Middle frontal gyrus (tissue), 1 donor: ENCODE results near the gene NSD1.

Experiments used
- DNase-seq: peaks from one replicate; pipeline ENCODE4 v3.0.0-alpha.2; 2015; ENCODE audit warnings: low spot score; ENCODE audit errors: extremely low spot score

NSD1 gene

DNA sequence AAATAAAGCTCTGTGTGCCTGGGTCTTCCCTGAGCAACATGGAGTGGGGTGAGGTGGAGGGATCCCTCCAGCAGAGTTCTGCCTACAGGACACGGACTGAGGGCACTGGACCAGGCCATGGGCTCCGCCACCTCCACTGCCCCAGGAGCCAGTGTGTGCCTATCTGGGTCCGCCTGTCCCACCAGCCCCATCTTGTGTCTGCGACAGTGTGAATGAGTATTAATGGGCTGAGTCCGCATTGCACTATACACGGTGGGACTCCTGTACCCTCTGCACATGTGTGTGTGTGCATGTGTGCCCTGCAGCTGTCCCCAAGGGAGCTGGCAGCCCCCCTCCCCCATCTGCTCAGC, 35.5 kb upstream of the NSD1 start:
- no peak for DNase-seq

DNA sequence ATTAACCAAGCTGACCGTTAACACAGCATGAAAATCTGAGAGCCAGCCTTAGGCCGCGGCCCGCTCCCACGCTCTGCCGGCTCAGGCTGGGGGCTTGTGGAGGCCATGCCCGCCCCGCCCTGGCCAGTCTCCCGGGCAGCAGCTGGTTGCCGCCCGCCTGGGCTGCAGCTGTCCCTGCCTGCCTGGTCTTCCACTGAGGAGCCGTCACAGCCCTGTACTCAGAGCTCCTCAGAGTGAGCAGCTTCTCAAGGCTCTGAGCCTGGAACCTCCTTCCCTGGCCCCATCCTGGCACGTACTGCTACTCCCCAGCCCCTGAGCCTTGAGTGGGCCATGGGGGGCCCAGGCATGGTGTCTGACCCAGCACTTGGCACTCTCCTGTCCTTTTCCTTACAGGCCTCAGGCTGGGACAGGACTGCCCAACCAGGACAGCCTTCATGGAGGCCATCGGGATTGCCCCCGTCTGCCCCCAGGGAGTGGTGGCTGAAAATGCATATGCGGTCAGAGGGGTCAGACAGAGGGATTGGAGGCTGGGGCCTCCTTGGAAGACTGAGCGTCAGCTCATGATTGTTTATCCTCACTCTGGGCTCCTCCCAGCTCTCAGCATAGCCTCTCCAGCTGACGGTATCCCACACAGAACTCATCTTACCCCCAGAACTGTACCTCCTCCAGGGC, 35.0 kb upstream of the NSD1 start:
- no peak for DNase-seq

DNA sequence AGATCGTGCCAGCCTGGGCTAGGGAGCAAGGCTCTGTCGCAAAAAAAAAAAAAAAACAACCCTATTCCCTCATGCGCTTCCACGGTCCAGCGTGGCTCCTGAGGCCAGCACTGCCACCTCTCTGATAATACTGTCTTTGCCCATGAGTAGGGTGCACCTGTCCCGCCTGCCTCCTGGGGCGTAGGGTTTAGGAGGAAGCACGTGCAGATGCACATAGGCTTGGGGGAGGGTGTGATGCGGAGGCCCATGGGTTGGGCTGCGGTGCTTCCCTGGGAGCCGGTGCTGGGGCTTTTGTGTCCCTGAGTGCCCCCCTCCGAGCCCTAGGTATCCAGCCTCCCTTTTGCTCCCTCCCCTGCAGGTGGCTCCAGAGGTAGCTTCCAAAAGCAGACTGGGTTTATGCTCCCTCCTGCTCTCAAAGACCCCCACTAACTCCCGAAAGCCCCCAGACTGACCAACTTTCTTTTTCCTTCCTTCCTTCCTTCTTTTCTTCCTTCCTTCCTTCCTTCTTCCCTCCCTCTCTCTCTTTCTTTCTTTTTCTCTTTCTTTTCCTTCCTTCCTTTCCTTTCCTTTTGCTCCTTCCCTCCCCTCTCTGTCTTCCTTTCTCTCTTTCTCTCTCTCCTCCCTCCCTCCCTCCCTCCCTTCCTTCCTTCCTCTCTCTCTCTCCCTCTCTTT, 34.0 kb upstream of the NSD1 start:
- no peak for DNase-seq

DNA sequence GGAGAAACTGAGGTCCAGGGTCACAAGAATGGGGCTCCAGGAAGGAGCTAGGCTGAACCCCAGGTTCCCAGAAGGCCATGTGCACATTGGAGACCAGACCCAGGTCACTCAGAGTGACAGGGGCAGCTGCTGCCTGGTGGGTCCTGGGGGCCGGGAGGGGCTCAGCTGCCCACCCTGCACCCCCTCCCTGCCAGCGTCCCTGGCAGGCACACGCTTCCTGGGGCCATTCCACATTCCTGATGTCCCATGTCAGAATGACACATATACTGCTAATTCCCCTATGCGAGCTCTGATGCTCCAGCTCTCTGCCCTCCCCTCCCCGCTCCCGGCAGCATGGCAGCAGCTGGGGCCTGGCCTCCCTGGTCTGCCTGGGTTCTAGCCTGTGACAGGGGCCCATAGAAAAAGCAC, 32.9 kb upstream of the NSD1 start:
- no peak for DNase-seq

DNA sequence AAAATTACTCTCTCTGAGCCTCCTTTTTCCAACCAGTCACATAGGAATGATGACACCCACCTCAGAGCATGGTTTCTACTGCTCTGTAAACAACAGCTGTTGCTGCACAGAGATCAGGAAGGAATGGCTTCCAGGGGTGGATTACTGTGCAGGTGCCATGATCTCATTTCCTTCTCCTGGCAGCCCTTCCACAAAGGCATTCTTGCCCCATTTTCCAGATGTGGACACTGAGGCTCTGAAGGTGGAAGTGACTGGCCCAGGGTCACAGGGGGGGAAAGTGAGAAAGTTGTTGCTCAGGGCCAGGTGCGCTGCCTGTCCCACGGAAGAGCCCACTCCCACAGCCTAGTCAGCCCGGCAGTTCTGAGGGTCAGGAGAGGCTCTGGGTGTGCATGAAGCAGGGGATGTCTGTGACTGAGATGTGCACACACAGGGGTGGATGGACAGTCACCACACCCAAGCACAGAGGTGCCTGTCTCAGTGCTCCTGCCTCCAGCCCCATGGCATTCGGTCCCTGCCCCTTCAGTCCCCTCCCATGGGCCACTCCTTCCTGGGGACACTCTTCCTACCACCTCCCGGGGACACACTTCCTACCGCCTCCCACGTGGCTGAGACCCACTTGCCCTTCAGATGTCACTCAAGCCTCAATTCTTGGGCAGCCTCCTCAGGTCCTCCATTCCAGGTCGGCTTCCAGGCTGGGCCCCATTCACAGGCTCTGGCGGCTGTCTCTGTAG, 29.9 kb upstream of the NSD1 start:
- DNase-seq: no peak

DNA sequence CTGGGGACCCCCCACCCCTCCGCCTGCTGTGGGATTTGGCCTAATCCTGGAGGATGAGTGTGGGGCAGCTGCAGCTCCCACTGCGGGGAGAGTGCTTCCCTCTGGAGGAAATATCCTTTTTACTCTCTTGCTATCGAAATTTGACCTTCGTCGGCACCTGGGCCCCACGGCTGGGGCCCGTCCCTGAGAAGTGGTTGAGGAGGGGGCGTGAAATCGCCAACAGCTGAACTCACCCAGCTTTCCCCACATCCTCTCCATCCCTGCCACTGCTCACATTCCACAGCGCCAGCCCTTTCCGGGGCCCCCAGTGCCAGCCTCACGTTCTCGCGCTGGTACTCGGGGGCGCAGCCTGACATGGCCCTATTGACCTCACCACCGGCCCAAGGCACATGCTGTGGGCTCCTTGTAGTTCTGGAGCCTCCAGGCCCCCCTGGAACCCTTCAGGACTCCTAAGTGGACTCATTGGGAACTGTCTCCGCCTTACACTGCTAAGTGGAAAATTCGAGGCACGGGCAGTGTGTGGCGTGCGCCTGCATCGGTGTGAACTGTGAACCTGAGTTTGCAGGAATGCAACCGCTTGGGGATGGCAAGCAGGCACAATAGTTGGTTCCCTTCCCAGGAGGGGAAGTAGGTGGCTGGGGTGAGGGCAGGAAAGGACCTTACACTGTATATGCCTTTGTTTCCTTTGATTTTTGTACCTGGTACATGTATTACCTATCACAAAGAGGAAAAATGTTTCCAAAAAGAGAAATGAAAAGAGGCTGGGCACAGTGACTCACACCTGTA, 27.7 kb upstream of the NSD1 start:
- no peak for DNase-seq

DNA sequence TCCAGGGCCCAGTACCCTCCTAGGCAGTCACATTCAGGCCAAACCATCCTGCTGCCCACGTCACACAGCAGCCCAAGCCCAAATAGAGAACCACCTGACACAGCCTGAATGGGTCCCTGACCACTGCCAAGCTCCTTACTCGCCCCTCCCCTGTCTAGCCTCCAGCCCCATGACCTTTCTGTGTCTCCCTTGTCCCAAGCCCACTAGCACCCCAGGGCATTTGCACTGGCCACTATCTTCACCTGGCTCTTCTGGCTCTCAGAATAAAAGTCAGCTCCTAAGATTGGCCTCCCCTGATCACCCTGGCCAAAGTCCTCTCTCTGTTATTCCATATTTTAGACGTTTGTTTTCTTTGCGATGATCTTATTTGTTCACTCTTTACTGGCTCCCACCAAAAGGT, 26.4 kb upstream of the NSD1 start:
- DNase-seq: no peak

DNA sequence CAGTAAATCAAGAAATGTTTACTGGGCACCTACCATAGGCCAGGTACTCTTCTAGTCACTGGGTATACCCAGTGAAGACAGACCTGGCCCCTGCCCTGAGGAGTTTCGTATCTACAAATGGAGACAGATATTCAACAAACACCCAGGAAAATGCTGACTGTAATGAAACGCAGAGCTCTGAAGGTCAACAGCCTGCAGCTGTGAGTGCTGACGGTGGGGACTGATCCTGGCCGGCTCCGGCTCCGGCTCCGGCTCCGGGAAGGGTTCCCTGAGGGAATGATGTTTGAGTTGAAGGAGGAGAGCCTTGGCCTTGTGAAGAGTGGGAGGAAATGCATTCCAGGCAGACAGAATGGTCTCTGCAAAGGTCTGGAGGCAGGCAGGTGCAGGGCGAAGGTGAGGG, 23.8 kb upstream of the NSD1 start:
- DNase-seq: no peak

DNA sequence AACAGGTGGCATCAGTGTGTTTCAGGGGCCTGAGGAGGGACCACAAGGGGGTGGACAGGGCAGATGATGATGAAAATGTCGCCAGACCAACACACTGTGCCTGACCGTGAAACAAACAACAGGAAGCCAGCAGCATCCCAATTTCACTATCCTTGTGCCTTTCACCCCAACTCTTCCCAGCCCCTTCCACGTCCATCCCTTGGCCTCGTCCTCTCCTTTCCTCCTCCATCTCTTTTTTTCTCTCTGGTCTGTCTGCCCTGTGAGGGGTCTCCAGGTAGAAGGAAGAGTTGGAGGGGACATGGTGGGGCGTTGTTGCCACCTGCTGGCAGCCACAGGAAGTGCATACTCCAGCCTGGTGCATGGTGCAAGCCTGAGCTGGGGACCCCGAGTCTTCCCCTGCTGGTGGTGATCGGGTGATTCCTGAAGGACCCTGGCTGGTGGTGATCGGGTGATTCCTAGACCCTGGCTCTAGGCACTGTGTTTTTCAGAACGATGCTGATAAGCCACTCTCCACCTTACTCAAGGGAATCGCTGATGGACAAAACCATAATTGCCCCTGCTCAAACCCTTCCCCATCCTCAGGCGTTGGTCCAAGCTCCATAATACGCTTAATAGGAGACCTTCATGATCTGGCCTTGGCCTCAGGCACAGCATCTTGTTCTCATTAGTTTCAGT, 21.7 kb upstream of the NSD1 start:
- no peak for DNase-seq

DNA sequence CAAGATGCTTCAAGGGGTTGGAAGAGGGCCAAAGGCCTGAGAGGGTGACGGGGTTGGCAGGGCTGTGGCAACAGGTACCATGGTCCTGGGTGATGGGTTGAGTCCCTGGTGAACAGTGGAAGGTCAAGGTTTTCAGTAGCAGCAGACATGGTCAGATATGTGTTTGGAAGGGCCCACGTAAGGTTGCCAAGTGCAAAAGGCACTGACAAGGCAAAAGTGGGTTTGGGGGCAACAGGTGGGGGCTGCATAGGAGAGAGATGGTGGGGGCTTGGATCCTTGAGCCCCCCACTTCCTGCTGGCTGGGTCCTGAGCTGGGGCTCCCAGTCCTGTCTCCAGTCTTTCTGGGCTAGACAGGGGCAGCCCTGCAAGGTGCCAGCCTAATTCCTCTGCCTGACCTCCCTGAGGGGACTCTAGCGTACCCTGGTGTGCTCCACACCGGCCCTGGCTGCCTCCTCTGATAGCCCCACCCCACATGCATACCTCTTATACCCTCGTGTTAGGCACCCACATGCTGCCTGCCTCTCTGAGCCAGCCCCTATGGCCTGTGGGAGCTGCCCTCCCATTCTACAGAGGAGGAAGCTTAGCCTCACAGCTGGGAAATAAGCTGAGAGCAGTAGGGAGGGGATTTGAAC, 20.9 kb upstream of the NSD1 start:
- no peak for DNase-seq

DNA sequence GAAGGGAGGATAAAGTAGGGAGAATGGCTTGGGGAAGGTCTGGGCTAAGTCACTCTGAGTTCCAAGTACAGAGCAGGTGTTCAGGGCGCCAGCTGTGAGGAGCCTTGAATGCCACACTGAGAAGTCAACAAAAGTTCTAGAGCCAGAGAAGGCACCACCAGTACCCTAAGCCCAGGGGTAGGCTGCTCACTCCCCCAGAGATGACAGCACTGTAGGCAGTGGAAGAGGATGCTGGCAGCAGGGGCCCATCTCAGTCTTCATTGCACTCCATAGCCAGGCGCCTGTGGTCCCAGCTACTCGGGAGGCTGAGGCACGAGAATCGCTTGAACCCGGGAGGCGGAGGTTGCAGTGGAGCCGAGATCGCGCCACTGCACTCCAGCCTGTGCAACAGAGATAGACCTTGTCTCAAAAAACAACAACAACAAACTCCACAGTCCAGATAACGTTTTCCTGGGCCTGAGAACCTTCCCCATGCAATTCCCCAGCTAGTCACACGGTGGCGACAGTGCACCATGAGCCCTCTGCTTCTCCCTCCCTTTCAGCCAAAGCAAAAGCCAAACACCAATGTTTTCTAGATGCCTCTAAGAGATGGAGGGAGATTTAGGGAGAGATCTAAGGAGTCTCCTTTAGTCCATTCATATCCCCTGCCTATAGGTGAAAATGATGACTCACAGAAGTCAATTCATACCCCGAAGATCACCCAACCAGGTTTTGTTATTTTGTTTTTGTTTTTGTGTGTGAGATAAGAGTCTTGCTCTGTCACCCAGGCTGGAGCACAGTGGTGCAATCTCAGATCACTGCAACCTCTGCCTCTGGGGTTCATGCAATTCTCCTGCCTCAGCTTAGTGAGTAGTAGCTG, 19.8 kb upstream of the NSD1 start:
- peak; percentile 62 for DNase-seq

DNA sequence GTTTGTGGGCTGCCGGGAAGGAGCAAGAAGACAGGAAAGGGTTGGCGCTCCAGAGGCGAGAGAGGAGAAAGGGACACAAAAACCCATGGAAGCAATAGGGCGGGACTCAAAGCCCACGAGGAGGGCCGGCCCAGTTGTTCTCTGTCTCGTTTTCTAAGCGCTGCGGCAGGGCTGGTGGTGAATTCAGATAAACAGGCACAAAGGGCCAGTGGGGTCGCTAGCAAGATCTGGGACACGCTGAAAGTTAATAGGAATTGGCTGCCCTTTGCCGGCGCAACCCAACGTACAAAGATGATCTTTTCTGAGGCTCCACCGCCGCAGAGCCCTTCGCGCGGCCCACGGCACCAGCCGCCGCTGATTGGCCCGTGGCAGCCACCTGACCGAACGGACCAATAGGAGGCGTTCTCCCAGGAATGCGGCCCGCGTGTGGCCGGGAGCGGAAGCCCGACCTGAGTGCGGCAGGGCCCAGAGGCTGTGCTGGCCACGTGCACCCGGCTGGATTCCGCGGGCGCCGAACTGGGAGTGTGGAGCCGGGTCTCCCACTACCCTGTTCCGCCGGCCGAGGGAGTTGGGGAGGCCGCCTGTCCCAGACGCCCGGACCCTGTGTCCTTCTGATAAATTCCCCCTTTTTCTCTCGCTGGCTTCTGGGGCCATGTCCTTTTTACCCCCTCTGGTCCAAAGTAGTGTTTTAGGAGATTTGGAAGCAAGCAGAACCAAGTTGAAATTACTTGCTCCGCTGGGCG, 16.8 kb upstream of the NSD1 start:
- DNase-seq: peak; percentile 84

DNA sequence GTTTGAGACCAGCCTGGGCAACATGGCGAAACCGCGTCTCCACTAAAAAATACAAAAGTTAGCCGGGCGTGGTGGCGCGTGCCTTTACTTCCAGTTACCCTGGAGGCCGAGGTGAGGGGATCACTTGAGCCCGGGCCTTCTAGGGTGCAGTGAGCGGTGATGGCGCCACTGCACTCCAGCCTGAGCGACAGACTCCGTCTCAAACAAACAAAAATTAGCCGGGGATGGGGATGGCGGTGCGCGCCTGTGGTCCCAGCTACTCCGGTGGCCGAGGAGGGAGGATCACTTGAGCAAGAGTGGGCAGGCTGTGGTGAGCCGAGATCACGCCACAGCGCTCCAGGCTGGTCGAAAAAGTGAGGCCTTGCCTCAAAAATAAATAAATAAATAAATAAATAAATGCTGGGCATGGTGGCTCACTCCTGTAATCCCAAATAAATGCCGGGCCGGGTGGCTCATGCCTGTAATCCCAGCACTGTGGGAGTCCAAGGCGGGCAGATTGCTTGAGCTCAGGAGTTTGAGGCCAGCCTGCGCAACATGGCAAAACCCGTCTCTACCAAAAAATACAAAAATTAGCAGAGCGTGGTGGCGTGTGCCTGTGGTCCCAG, 16.0 kb upstream of the NSD1 start:
- no peak for DNase-seq

DNA sequence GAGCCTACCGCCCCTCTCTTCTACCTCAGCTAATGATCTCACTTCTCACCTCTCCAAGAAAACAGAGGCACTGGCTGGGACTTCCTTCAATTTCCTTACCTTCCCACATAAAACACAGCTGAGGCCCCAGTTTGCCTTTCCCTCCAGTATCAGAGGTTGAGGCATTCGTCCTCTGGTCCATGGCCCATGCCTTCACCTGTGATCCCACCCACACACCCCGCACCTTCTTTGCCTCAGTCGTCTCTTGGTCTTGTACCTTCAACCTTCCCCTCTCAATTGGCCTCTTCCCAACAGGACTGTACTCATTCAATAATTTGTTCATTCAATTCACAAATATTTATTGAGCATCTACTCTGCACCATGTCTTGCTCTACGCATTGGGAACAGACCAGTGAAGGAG, 11.0 kb upstream of the NSD1 start:
- DNase-seq: no peak

DNA sequence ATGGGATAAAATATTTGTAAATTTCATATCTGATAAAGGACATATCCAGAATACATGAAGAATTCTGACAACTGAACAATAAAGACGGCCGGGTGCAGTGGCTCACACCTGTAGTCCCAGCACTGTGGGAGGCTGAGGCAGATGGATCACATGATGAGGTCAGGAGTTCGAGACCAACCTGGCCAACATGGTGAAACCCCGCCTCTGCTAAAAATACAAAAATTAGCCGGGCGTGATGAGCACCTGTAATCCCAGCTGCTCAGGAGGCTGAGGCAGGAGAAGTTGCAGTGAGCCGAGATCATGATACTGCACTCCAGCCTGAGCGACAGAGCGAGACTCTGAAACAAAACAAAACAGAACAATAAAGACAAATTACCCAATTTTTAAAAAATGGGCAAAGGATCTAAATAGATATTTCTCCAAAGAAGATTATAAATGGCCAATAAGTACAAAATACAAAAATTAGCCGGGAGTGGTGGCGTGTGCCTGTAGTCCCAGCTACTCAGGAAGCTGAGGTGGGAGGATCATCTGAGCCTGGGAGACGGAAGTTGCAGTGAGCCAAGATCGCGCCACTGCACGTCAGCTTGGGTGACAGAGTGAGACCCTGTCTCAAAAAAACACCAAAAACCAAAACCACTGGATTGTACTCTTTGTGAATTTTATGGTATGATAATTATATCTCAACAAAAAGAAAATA, 9.6 kb upstream of the NSD1 start:
- DNase-seq: no peak

DNA sequence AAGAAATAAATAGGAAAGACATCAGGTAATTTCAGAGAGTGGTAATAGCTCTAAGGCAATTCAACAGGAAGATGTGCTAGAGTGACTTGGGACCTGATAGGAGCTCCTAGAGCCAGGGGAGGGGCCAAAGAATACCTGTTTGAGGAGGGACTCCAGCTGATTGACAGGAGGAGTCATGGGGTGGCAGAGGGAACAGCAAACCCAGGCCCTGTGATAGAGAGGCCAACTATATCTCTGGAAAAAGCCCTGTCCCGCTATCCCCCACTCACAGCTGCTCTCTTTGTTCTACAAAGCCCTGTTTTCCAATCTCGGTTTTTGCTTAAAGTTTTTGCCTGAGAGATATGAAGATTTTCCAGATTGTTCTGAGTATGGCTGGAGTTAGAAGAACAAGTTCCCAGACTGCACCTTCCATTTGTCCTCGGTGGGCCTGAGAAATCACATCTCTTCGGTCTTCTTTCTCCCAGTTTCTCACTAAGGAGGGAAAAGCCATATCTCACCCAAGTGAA, 9.0 kb upstream of the NSD1 start:
- no peak for DNase-seq

DNA sequence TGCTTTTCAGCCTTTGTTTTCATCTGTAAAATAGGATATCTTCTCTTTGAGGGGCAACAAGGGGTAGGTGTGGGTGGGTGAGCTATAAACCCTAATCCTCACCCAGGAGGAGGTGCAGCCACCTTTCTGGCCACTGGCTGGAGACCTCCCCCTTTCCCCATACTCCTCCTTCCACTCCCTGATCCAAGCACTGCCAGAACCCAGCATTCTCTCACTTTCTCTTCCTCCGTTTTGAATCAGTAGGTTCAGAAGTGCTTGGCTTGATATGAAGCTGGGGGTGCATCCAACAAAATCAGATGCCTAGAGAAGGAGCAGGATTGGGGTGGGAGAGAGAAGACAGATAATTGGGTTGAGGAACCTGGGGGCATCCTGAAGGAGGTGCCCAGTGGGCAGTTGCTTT, 6.8 kb upstream of the NSD1 start:
- no peak for DNase-seq

DNA sequence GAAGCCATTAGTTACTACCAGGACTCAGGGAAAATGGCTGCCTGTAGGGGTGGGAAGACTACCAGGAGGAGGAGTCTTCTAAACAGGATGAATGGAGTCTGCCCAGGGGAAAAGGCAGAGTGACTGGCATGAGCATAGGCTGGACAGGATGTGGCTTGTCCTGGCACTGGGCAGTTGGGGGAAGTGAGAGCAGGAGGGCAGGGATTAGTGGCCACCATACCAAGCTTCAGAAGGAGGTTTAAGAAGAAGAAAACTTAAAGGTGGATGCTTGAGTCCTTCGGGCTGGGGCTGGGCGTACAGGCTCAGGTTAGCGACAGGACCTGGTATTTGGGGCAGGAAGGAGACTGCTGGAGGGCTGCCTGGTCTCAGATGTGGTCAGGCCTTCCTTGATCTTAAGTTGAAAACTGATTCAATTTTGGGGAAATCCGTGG, 5.0 kb upstream of the NSD1 start:
- no peak for DNase-seq
